ENCODE data around the gene TBC1D3G.
"Not testable (repeated sequence)": the region's sequence is repeated elsewhere in the genome, so short reads cannot be mapped to it uniquely, and the experiment has no call there.

The TBC1D3G gene

GRCh38 chr17:36323584-36323983 lies at the start of gene TBC1D3G:
TSS of gene TBC1D3G (plus strand) at chr17:36323884. CDS start at chr17:36325412, 1,528 bp downstream.
- not testable (repeated sequence) for DNase-seq (ENCODE audit: low spot score)

GRCh38 chr17:36283256-36283655 lies 40.4 kb upstream of the TBC1D3G start:
- DNase-seq (ENCODE audit: low spot score): not testable (repeated sequence)

- not testable (repeated sequence) for DNase-seq (ENCODE audit: low spot score)
Measured at GRCh38 chr17:36284219-36284618, 39.5 kb upstream of the TBC1D3G start.

DNA sequence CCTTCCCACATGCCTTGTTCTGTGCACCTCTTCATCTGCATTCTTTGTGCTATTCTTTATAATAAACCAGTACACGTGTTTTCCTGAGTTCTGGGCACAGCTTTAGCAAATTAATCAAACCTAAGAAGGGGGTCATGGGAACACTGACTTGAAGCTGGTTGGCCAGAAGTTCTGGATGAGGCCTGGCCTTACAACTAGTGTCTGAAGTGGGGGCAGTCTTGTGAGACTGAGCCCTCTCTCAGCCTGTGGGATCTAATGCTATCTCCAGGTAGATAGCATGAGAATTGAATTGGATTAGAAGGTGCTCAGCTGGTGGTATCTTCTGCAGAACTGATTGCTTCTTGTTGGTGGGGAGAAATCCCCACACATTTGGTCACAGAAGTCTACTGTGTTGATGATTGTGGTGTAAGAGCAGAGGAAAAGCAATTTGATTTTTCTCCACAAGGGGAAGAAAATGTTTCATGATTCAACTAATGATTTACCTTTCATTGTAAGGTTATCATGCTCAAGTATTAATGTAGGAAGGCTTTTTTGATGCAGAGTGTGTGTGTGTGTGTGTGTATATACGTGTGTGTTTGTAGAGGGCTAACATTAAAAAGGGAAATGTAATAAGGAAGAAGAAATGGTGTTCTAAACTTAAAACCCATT lies 33.6 kb upstream of the TBC1D3G start:
- not testable (repeated sequence) for DNase-seq (ENCODE audit: low spot score)

DNA sequence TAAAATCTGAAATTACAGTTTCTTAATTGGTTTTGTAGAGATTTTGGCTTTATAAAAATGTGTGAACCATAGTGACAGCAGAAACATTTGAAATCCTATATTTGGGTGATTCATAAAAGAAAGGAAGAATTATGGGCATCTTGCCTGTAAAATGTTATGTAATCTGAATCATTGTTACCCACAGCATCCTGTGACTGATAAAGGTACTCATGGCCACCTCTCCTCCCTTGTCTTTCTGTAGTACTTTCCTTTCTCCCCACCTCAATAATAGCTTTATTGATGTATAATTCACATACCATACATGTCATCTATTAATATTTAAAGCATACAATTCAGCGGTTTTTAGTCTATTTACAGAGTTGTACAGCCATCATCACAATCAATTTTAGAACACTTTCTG lies 28.5 kb upstream of the TBC1D3G start:
- DNase-seq (ENCODE audit: low spot score): not testable (repeated sequence)

DNA sequence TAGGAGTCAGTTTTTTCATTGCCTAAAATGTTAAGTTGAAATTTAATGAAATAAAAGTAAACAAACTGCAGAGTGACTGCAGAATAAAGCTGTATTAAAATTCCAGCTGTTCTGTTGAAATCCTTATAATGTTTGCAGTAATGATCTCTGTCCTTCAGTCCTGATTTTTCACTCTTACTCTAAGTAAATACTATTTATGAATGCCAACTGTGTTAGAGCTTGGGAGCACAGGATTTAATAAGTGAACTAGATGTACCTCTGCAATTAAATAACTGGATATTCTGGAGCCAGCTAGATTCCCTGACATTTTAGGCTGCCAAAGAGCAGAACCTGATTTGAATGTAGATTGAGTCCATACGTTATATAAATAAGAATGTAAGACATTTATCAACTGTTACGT lies 7.9 kb upstream of the TBC1D3G start:
- DNase-seq (ENCODE audit: low spot score): not testable (repeated sequence)

GRCh38 chr17:36362496-36362895 lies 38.8 kb downstream of the TBC1D3G start:
- not testable (repeated sequence) for DNase-seq (ENCODE audit: low spot score)

GRCh38 chr17:36375938-36376337 lies 52.3 kb downstream of the TBC1D3G start:
- DNase-seq (ENCODE audit: low spot score): not testable (repeated sequence)

All from NAMALWA (cell line).